GM18508 (cell line): ENCODE data around the gene LMNTD2.

ENCODE experiments used
- ATAC-seq: cut with Tn5 transposase; IDR thresholded peaks from one replicate; pipeline ENCODE4 v1.9.1; 2021; ENCODE audit warnings: moderate number of reproducible peaks; ENCODE audit not compliant: insufficient read depth, unreplicated experiment

The LMNTD2 gene

DNA sequence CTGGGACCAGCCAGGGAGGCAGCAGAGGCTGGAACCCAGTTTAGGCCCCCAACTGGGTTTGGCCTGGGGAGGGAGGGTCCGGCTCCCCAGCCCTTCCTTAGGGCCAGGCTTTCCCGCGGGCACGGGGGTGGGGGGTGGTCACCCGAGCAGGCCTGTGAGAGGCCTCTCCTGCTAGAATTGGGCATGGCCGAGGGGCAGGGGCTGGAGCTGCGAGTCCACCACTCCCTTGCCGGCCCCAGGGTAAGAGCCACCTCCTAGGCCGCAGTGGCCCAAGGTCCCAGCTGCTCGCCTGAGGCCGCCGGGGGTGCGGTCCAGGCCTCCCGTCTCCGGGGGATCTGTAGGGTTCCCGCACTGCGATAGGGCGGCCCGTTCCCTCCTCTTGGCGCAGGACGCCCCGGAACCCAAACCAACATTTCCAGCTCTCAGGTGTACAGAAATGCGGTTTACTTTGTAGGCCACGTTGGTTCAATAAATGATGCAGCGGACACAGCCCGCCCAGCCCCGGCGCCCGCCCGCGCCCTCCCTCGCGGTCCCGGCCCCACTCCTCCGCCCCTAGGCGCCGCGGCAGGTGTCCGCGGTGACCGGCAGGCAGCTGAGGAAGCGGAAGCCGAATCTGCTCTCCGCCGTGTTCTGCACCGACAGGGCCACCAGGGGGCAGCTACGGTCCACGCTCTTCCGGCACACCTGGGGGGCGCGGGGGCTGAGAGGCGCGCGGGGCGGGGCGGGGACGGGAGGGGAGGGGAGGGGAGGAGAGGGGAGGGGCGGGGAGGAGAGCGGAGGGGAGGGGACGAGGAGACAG is 5.9 kb downstream of the LMNTD2 start:
- no peak for ATAC-seq

DNA sequence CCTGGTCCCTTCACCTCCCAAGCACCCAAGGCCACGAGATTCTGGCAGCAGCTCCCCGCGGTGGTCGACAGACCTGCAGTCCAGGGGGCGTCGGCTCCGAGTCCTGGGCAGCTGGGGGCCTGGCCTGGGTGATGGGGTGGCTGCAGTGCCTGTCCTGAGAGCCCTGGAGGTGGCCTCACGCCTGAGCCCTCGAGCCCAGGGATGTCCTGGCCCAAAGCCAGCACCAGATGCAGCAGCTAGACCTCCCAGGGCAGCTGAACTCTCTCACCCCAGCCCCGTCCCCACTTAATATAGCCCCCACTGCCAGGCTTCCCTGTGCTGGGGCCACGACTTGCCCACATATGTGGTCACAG is 6.6 kb downstream of the LMNTD2 start:
- no peak for ATAC-seq

DNA sequence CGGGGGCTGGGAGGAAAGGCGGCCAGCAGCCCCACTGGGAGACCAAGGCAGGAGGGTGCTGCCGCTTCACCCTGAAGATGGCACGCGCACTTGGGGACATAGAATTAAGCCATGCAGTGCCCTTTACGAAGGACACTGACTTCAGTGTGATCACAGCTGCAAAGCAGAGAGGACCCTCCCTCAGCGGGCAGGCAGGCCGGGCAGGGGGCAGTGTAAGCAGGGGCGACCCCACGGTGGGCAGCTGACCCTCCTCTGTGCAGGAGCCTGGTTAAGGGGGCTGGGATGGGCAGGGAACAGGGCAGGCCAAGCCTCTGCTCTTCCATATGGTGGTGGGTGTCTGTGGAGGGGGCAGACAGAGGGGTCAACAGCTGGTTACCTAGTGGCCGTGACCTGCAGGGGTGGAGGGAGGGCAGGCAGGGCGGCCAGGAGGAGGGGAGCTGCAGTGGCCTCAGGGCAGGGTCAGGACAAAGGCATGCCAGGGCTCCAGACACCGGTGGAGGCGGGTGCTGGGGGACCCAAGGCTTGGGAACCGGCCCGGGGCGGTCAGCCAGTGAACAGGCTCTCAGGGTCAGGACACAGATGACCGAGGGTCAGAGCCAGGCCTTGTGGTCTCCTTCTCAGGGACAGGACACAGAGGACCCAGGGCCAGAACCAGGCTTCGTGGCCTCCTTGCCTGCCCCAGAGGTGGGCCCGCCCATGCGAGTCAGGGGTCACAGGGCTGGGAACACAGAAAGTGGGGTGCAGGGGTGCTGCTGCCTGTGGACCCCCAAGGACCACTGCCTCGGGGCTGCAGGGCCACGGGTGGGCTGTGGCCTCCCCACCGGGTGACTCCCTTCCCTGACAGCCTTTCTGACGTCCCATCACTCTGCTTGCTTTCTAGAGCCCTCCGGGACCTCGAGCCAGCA is 7.2 kb downstream of the LMNTD2 start:
- no peak for ATAC-seq

DNA sequence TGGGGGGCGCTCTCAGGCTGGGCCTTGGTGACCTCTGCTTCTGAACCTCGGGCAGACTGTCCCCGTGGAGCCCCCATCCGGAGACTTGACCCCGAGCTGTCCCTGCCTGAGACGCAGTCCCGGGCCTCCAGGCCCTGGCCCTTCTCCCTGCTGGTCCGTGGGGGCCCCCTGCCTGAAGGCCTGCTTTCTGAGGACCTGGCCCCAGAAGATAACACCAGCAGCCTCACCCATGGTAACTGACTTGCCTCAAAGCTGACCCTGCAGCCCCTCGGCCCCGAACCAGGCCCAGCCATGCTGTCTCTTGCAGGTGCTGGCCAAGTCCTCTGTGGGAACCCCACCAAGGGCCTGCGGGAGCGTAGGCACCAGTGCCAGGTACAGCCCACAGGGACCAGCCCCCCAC is 8.9 kb downstream of the LMNTD2 start:
- ATAC-seq = no peak

DNA sequence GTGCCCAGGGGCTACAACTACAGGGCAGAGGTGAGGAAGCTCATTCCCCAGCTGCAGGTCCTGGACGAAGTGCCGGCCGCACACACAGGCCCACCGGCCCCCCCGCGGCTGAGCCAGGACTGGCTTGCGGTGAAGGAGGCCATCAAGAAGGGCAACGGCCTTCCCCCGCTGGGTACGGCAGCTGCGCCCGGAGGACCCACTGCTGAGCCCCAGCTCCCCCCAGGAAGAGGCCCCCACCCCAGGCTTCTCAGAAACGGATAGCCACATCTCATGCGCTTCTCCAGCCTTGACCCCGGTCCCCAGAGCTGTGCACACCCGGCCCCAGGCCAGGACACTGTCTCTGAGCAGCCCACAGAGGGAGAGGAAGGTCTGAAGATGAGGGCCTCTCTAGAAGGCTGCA is 9.4 kb downstream of the LMNTD2 start:
- ATAC-seq = no peak

DNA sequence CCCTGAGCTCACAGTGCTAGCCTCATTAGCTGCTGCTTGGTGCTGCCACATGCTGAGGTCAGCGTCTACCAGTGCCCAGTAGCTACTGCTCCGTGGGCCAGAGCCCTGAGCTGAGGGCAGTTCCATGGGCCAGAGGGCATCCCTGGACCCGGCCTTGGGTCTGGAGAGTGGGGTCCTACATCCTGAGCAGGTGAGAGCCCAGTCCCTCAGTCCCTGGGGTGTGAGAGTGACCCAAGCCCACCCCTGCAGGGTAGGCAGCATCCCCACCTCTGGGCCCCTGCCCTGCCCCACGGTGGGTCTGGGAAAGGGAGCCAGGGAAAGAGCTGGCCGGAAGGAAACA is 9.8 kb downstream of the LMNTD2 start:
- ATAC-seq = no peak

DNA sequence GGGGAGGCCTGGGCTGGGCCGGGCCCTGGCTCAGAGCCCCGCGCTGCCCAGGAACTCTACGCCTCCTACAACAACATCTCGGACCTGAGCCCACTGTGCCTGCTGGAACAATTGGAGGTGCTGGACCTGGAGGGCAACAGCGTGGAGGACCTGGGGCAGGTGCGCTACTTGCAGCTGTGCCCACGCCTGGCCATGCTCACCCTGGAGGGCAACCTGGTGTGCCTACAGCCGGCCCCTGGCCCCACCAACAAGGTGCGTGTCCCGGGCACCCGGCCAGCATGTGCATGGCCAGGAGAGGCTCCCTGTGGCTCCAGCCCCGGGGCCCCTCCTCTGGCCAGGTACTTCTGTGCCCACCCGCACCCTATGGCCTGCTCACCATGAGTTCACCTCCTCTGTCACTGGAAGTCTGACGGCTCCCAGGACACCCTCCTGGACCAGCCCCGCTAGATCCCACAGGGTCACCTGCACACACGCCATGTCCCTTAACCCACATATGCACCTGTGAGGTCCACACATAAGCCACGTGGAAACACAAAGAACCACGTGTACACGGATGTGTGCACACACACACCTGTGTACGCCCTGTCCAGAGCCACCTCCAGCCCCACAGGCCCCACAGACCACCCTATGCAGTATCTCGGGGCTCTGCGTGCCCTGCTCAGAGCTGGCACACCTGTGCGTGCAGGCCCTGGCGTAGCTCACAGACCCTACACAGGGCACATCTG is 10.4 kb downstream of the LMNTD2 start:
- no peak for ATAC-seq

DNA sequence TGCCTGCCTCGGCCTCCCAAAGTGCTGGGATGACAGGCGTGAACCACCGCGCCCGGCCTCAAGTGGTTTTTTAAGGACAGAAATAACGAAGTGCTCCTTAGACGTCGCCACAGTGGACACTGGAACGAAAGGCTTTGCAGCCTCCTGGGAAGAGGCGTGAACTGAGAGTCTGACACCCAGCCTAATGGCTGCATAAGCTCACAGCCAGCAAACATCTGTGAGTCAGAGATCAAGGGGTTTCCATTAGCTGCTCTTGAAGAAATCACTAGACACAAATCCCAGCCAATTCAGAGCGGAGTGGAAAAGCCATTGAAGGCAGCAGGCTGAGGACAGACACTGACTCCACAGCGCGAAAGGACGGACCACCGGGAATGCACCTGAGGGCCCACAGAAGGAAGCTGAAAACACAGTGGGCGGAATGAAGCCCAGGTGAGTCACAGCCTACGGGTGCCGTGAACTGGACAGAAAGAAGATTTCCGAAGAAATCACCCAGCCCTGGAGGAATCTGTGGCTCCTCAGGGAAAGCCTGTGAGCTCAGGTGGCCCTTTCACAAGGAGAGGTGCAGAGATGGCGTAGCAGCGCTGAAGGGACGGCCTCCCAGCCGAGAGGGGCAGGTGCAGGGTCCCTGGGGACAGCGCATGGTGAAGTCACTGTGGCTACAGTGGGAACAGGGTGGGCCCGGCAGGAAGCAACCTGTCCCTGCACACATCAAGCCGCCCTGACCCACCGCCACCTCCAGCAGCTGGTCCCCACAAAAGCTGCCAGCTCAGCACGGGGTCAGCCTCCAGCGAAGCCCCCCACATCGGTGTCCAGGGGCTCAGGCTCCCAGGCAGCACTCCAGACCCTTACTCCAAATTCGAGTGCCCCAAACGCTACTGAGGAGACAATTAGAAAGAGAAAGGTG is 11.6 kb downstream of the LMNTD2 start:
- no peak for ATAC-seq

DNA sequence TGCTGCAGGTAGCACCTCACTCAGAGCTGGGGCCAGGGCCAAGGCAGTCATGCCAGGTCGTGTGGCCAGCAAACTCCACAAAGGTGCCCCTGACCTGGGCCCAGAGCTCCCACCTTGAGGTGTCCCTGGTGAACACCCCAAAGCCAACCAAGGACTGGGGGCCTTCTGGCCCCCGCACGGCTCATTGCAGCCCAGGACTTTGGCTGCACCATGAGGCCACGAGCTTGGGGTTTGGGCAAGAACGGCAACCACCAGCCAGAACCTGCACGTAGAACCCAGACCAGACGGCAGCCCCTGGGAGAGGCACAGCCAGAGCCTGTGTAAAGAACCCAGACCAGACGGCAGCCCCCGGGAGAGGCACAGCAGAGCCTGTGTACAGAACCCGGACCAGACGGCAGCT is 15.4 kb downstream of the LMNTD2 start:
- no peak for ATAC-seq

DNA sequence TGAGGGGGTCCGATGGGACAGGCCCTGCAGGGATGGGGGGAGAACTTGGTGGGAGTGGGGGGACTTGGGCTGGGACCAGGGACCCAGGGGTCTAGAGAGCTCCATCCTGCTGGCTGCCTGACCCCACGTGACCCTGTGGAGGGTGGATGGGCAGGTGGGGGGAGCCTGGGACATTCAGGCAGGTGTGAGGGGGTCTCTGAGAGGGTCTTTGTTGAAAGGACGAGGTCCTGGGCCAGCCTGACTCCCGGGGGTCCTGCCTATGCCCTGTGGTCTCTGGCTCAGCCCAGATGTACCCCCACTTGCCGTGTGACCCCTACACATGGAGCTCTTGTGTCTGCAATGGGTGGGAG is 15.7 kb downstream of the LMNTD2 start:
- ATAC-seq = no peak

DNA sequence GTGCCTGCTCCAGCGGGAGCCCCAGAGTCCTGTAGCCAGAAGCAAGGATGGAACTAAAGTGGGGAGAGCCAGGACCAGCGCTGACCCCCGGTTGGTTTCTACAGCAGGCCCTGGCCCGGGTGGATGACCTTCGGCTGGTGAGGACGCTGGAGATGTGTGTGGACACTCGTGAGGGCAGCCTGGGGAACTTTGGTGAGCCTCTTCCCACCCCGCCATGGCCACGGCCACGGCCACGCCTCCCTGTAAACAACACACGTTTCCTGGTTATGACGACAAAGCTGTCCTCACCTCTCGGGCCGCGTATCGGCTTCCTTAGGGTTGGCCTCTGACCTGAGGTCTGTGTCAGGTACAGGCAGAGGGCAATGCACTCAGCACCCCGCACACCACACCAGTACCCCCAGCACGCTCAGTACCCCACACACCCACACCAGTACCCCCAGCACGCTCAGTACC is 19.1 kb downstream of the LMNTD2 start:
- no peak for ATAC-seq

DNA sequence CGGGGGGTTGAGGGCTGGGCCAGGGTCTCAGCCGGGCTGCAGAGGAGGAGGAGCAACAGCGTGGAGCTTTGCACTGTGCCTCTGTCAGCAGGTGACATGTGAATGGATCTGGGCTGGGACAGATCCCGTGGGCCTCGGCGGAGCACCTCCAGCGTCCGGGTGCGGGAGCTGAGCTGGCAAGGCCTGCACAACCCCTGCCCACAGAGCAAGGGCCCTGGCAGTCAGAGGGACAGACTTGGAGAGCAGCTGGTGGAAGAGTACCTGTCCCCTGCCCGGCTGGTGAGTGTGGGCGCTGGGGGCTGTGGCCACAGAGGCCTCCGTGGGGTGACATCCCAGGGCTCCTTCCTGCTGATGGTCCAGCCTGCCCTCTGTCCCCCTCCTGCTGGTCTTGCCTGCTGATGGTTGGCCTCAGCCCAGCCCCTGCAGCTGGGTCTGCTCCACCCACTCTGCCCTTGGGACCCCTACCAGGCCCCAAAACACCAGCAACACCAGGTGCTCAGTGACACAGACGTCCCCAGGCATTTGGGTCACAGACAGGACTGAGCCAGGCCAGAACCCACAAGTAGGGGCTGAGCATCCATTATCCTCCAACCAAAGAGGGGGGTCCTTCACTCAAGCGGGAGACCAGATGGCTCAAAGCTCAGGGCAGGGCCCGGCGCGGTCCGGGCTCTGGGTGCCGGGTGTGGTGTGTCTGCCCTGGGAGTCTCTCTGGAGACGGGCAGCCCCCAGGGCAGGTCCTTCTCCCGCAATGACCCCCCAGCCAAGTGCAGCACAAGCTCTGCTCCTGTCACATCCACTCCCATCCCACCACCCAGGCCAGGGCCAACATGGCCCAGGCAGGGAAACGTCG is 19.7 kb downstream of the LMNTD2 start:
- ATAC-seq = no peak

DNA sequence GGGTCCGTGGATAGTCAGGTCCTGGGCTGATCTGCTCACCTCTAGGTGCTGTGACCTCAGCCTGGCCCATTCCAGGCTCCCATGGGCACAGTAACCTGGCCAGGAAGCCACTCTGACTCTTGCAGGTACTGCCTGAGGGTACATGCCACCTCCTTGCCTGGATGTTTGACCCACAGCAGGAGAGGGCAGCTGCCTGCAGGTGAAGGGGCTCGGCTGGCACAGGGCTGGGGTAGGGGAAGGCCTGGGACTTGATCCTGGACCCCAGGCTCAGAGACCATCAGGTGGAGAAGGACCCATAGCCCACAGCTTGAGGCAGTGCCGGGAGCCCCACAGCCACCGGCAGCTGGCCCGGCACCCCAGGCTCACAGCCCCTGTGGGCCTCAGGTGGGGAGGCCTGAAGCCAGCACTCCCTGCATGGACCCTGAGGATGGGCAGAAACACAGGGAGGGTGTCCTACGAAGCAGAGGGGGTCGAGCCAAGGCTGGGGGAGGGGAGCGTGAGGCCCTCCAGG is 20.5 kb downstream of the LMNTD2 start:
- ATAC-seq = no peak

DNA sequence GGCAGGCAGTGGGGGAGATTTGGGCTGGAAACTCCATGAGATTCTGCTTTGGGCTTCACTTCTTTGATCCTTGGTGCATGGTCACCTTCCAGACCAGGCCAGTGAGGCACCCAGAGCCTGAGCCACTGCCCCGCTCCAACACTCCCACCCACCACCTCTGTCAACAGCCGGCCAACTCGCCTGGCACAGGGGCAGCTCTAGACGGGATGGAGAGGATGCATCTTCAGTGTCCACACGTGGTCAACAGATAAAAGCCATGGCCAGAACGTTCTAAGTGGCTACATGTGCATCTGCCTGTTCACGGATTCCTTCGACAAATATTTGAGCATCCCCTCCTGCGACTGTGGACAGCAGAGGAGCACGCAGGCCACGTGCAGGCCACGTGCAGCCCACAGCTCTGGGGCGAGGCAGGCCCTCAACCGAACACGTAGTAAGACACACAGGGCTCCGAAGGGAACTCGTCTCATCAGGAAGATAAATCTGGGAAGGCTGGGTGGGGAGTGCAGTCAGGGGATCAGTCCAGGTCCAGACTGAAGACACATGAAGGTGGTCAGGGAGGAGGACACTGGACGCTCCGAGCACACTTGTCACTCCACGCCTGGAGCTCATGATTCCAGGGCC is 22.0 kb downstream of the LMNTD2 start:
- no peak for ATAC-seq

DNA sequence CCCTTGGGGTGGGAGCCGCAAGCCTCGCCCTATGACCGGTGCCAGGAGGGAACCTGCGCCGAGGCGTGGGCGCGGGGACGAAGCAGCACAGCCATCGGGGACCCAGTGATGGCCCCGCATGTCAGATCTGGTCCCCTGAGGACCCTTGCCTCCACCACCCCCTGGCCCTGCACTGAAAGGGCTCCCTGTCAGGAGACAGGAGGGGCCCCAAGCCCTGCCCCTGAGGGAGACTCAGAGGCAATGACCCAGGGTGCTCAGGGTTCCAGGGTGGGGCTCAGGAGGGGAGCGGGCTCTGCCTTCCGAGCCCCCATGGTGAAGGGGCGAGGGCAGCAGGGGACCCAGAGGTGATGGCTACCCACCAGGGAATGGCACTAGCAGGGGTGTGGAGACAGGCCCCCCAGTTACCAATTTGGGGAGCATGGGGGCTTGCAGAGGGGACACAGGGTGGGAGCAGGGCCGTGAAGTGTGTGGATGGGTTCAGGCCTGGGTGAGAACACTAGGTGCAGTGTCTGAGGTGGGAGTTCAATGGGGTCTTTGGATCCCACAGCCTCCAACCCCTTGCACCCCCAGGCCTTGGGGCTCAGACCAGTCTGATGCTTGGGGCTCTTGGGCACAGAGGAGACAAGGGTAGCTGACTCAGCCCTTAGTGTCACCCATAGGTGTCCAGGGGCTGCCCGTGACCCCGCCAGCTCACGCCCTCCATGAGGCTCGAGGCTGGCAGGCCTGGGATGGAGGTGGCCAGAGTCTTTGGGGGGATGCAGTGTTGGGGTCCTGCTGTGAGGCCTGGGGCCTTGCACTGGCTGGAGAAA is 22.7 kb downstream of the LMNTD2 start:
- no peak for ATAC-seq

DNA sequence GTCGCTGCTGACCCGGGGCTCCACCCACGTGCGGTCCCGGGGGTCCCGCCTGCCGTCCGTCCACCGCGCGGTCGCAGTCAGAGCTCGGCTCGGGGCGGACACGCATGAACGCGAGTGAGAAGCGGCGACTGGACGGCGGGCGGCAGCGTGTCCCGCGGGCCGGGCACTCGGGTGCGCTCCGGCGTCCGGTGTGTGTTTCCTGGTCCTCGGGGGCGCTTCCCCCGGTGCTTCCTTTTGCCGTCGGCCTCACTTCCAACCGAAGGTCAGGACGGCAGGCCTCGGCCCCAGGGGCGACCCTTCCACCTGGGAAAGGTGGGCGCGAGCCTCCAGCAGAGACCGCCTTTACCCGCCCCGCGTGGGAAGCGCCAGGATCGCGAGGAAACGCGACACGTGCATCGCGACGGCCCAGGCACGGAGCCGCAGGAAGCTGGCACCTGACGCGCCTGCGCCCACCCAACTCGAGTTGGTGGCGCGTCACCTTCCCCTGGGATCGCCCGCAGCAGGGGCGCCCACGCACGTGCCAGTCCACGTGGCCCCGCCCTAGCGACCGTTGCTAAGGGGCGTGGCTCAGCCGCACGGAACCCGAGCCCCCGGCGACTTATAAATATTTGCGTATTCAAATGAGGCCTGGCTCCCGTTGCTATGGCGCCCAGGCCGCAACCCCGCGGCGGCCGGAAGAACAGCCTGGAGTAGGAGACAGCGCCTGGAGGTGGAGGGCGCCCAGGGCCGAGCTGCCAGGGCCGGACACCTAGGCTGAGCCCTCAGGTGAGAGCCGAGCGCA is 23.5 kb downstream of the LMNTD2 start, which contains the start of gene LRRC56:
Gene LRRC56 (plus strand): TSS at position 687 of the 781 bp plus-strand sequence. CDS start 3,158 bp downstream, outside the sequence.
- peak; percentile 33 for ATAC-seq
